NCI-H2196 (cell line): ENCODE results near the gene BAG1.

ENCODE experiments used
- DNase-seq: peaks from one replicate; lab custom pipeline; 2025; ENCODE audit not compliant: unreplicated experiment; lab: John Stamatoyannopoulos, UW

Gene BAG1

DNA sequence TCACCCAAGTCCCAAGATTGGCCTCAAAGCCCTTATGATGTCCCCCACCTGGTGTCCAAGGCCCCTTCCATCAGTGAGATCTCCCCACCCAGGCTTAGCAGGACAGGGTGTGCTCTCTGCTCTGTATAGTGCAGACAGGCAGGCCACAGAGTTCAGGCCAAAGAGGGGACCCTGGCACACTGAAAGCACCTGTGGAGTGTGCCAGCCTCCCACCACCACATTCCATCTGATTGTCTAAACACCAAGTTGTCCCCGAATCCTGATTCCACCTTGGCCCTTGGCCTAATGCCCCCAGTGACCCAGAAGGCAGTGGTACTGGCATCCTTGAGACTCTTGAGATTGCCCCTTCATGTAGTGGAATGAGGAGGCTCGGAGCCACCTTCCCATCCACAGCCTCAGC is 19.2 kb downstream of the BAG1 start:
- no peak for DNase-seq

DNA sequence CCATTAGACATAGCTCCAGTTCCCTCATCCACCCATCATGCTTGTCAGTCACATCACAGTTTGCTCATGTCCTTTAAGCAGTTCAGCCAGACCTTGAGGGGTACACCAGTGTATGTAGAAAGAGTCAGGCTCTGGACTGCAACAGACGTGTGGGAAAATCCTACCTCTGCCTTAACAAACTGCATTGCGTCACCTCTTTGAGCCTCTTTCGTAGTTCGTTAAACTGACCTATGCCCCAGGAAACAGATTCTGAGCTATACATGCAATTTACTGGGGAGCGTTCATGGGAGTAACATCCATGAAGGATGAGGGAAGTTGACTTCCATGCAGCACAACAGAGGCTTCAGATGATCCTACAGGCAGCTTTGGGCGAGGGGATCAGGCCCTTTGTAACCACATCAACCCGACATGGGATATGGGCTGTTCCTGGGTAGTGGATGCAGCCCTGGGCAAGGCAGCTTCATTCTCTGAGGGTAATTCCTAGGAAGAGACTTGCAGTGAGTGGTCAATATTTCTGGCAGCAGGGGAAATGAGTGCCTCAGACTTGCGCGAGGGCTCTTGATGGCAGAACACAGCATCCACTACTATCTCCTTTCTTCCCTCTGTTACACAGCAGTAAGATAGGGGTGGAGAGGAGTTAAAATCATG is 20.2 kb downstream of the BAG1 start:
- DNase-seq = no peak

DNA sequence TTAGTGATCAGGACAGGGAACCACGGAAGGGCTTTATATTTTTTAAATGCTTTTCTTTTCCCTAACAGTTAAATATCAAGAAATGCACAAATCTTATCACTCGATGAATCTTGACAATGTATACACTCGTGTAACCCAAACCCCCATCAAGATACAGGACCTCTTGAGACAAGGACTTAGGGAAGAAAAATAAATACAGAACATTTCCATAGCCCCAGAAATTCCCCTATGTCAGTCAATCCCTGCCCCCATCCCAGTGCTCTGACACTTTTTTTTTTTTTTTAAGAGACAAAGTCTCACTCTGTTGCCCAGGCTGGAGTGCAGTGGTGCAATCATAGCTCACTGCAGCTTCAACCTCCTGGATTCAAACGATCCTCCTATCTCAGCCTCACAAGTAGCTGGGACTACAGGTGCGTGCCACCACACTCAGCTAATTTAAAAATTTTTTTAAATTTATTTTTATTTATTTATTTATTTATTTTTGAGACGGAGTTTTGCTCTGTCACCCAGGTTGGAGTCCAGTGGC is 21.8 kb downstream of the BAG1 start:
- DNase-seq = no peak

DNA sequence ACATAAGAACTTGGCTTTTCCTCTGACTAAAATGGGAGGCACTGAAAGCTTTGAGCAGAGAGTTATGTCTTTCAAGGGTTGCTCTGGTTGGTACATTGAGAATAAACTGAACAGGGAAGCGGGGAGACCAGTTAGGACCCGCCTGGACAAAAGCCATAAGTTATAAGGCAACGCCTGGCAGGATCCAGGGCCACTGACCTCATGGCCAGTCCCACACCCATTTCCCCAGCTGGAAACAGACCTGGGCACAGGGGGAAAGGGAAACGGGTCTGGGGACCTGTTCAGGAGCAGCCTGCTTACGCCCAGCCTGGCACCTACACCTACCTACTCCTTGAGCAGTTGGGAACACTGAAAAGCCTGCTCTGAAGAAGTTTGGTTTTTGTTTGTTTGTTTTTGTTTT is 23.2 kb downstream of the BAG1 start:
- DNase-seq = no peak

DNA sequence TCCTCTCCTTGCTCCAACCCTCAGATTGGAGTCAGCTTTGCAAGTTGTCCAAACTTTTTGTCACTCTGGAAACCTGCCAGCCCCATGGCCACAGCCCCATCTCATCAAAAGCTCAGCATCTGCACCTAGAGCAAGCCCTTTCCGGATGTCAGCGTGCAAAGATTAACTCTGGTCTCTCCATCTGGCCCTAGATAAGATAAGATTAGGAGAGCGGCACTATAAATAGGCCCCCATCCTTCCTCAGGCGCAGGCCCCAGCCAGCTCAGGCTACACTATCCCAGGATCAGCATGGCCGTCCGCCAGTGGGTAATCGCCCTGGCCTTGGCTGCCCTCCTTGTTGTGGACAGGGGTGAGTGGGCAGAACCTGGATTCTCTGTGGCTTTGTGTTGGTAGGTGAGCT is 24.6 kb downstream of the BAG1 start, which contains the start of gene SPINK4:
TSS of gene SPINK4 (plus strand) at position 247 of the 400 bp plus-strand sequence. CDS start at position 289, 42 bp downstream.
- no peak for DNase-seq

DNA sequence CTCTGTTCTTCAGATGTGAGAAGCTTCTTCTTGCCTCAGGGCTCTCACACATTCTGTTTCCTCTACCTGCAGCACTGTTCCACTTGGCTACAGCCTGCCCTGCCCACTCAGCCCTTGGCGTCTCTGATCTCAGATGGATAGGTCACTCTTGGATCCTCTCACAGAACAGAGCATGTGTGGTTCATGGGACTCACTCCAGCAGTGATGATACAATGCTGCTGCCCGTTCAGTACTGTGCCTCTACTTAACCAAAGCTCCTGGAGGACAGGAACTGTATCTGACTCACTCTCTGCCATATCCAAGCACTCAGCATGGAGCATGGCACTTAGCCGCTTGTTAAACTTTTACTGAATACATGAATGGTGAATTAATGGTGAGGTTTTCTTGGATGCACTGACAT is 27.9 kb downstream of the BAG1 start:
- DNase-seq = no peak

DNA sequence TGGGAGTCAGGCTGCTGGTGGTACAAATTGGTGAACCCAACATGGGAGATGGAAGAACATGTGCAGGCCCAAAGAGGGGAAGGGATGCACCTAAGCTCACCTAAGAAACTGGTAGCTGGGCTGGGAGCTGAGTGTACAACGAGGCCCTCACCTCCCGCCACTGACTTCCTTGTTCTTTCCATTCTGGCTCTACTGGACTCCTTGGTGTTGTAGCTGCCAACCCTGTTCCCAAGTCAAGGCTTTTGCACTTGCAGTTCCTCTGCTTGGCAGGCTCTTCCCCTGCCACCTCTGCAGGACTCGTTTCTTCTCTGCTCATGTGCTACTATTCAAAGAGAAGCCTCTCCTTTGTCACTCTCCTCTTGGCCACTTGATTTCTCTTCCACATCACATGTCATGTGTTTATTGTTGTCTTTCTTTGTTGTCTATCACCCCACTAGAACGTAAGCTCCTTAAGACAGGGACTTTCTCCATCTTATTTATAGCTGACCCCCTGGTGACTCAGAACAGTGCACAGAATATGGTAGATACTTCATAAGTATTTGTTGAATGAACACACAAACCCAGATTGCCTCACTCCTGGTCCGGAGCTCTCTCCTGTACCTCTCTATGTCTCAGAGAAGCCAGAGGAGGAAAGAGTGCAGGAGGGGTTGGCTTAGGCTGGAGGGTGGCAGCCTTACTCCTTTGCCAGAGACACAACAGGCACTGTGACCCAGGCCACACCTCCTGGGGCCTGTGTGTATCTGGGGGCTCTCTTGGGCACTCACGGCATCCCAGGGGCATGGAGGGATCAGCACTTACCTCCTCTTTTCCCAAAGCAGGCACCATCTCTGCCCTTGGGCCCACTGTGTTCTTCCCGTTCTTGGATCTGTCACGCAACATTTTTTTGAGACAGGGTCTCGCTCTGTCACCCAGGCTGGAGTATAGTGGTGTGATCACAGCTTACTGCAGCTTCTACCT is 29.7 kb downstream of the BAG1 start:
- DNase-seq = no peak

DNA sequence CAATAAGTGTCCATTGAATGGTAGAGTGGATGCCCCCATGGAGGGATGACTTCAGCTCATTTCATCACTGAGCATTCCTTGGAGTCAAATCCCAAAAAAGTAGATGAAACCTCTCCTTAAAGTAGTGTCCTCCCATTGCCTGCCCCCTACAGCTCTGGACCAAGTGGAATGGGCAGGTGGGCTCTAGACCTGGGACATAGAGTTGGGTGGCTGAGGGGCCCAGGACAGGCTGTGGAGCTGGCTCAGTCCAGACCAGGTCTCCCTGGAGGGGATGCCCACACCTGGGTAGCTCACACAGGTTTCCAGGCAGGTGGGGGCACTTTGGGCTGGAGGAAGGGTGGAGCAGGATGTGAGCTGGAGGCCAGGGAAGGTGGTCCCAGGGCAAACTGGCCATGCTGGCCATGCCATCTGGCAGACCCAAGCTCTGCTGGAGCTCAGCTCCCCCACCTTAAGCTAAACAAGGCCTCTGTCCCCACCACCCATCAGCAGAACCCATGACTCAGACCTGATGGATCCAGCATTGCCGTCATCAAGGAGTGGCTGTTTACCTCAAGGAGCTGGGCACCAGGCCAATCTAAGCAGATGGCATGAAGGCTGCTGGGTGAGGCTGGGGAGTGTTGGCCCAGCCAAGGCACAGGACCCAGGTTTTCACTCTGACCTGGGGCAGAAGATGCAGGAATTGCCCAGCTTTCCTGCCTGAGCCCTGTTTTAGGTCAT is 30.7 kb downstream of the BAG1 start:
- peak; percentile 93 for DNase-seq

DNA sequence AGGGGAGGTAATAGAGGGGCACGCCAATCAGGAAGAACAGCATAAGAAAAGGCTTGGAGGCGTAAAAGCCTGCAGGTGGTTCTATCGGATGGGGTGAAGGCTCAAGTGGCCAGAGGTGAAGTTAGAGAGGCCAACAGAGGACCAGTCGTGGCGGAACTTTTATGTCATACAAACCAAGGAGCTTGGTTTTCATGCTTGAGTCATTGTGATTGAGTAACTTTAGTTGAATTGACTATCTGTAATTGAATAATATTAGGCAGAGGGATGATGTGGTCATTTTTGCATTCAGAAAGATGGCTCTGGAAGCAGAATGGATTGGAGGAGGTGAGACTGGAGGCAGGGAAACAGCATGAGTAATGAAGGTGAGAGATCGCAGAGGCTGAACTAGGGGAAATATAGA is 31.7 kb downstream of the BAG1 start:
- no peak for DNase-seq

DNA sequence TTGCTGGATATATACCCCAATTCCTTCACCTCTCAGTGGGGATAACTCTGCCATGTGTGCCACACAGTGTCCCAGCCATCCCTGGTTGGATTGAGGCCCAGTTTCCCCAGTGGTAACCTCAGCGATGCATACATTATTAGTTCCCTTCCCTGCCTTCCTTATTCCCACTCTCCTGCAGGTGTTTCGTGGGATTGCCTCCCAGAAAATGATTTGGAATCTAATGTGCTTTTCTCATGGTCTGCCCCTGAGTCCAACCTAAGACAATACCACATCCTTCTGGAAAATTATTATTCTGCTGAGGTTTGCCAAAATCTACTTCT is 32.9 kb downstream of the BAG1 start:
- DNase-seq = no peak

DNA sequence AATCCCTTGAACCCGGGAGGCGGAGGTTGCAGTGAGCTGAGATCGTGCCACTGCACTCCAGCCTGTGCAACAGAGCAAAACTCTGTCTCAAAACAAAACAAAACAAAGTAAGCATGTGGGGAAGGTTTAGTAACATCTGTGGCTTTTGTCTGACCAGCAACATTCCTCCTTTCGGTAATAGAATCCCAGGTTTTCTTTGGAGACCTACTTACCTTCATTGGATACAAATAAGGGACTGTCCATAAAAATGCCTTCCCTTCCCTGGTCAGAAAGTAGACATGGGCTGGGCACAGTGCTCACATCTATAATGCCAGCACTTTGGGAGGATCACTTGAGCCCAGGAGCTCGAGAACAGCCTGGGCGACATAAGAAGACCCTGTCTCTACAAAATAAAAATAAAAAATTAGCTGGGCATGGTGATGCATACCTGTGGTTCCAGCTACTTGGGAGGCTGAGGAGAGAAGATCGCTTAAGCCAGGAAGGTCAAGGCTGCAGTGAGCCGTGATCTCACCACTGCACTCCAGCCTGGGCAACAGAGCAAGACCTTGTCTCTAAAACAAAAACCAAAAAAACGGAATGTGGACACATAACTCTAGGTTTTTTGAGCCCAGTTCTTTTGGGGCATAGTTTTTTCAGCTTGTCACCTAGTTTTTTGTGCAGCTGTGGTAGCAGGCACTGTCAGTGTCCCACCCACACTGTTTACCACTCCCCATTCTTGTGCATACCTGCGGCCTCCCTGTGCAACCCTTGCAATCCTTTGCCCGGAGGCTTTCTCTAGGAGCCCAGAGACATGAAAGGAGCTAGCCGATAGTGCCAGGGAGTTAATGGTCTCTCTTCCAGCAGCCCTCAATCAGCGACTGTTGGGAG is 33.5 kb downstream of the BAG1 start:
- no peak for DNase-seq

DNA sequence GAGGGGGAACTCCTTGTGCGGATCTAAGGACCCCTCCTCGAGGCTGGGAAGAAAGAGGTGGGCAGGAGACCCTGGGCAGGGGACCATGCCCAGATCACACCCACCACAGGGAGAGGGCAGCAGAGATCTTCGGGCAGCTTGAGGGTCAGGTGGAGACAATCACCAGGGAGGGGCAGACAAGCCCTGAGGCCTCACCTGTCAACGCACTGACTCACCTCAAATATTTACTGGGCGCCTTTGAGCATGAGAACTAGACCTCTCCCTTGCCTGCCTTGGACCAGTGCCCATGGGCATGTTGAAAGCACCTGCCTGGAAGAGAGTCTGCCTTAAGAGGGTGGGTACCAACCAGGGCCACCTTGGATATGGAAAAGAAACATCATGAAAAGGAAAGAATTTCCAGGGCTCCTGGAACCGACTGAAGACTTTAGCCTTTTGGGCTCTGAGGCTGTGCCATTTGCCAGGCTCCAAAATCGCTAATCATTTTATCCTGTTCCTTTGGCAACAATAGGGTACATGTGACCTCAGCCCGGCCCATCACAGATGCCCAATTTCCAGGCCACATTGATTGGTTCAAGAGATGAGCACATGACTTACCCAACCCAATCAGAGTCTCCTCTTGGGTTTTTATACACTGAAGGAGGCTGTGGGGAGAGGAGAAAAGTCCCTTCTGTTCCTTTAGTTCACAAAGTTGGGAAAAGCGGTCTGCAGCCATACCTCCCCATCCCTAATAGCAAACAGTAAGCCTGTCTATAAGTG is 35.0 kb downstream of the BAG1 start:
- DNase-seq = peak; percentile 92

DNA sequence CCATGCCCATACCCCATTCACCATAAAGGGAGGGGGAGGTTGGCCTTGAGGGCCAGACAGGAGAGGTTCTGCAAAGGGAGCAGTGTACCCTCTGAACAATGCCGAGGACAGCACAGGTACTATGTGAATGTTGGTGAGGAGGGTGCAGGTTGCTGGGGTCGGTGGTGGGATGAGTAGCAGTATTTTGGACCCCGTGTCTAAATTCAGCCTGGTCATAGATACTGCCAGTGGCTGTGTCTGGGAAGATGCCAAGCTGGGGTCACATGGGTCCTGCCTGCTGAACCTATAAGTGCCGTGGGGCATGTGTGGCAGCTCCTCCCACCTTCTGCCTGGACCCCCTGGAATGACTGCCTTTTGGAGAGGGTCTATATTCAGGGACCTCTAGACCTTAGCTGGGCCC is 35.9 kb downstream of the BAG1 start:
- no peak for DNase-seq

DNA sequence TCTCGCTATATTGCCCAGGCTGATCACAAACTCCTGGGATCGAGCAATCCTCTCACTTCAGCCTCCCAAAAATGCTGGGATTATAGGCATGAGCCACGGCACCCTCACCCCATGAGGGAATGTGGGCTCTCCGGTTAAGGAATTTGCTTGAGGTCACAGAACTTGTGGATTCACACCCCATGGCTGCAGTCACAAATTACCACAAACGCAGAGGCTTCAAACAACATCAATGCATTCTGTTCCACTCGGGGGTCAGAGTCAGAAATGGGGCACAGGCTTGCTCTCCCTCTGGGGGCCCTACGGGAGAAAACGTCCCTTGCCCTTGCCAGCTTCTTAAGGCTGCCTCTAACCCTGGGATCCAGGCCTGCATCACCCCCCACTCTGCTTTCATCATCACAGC is 36.8 kb downstream of the BAG1 start:
- no peak for DNase-seq

DNA sequence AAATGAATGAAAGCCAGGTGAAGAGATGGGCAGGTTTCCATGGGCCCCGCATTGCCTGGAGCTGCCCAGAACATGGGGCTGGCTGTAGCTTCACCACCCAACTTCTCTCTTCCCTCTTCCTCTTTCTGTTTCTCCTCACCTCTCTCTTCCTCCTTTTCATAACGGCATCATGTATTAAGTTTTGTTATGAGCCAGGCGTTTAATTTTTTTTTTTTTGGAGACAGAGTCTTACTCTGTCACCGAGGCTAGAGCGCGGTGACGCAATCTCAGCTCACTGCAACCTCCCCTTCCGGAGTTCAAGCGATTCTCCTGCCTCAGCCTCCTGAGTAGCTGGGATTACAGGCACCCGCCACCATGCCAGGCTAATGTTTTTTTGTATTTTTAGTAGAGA is 37.5 kb downstream of the BAG1 start:
- DNase-seq = no peak

DNA sequence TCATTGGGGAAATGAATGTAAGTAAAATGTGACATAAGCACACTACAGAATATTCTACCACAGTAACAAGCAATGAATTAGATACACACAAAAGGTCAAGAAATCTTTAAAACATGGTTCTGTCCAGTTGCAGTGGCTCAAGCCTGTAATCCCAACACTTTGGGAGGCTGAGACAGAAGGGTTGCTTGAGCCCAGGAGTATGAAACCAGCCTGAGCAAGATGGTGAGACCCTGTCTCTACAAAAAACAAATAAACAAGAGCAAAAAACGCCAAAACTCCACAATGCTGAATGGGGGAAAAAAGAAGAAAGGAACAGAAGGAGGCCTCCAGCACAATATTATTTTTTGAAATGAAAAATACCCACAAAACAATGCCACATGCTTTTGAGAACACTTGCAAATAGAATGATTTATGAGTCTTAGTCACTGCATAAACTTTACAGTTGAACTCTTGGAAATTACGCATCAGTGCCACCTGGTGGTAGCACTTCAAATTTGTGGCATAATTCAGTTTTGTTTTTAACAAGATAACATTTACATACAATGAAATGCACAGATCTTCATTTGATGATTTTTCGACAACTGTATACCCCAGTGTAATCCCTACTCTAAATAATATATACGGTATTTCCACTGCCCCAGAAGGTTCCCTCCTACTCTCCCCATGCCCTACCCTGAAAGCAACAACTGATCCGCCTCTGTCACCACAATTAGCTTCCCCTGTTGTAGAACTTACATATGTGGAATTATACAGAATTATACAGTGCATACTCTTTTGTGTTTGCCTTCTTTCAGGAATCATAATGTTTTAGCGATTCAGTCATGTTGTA is 39.0 kb downstream of the BAG1 start:
- peak; percentile 70 for DNase-seq

DNA sequence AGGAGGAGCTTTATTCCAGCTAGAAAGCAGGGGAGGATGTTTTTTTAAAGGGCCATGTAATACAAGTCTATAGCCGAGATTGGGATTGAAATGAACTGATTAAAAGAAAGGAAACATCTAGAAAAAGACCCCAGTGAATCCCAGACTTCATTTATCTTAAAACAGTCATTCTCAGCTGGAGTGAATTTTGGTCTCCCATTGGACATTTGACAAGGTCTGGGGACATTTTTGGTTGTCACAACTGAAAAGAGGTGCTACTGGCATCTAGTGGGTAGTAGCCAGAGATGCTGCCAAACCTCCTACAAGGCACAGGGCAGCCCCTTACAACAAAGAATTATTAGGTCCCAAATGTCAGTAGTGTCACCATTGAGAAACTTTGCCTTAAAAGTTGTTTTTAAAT is 40.8 kb downstream of the BAG1 start:
- no peak for DNase-seq

DNA sequence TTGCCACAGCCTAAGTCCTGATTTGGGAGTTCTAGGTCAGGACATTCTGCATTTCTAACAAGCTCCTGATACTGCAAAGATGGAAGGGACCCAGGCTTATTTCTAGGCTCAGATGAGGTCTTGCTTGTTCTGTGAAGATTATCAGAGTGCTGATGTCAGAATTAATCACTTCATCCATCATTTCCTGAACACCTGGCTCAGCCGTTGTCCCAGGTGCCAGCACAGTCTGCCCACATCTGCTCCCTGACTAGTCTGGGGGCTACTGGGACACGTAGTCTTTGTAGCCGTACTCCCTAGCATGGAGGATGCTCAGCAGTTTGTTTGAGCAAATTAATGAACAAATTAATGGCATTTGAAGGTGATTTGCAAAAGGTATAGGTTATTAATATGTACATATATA is 42.5 kb downstream of the BAG1 start:
- DNase-seq = no peak

DNA sequence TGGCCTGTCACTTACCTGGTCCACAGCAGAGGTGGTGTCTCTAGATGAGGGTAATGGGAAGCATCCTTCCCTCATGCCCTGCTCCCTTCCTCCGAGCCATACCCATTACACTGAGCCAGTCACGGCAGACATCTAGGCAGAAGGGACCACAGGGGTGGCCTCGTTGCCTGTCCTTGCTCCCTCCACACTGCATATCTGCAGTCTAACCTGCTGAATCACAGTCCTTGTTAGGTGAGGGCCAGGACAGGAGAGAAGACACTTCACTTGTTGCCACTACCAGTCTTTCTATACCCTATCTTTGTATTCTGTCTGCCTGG is 43.0 kb downstream of the BAG1 start:
- DNase-seq = no peak
